HL-60/S4 treated with phorbol 12-myristate 13-acetate at 8.2 ng/mL for 4 days and 3 days (cell line): Measurements from ENCODE around the gene KLF2.

Experiments used
- in situ Hi-C: fragments of 300-500 bp; cut with MboI; formaldehyde crosslinking; loops from 2 replicates; pipeline ENCODE4 v1.15.0; 2022; ENCODE audit warnings: low sequenced_read_pairs

Gene KLF2

GRCh38 chr19:16363133-16363851, 38.7 kb downstream of the KLF2 start:
- in situ Hi-C loops: no loop called here

DNA sequence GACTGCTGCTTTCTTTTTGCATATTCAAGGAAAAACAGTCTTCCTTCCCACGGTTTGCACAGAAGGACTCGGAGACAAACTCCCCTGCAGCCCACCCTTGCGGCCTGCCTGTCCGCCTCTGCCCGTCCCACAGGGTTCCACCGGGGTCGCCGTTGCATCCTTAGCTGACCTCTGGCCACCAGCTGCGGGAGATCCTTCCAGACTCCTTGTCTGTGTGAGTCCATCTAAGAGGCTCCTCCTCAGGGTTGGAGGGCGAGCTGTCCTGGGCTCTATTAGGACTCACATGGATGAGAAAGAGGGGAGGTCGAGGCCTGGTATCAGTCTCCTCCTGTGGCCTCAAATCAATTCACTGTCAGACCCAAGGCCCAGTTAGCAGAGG, 39.2 kb downstream of the KLF2 start:
- in situ Hi-C loops: no loop called here

DNA sequence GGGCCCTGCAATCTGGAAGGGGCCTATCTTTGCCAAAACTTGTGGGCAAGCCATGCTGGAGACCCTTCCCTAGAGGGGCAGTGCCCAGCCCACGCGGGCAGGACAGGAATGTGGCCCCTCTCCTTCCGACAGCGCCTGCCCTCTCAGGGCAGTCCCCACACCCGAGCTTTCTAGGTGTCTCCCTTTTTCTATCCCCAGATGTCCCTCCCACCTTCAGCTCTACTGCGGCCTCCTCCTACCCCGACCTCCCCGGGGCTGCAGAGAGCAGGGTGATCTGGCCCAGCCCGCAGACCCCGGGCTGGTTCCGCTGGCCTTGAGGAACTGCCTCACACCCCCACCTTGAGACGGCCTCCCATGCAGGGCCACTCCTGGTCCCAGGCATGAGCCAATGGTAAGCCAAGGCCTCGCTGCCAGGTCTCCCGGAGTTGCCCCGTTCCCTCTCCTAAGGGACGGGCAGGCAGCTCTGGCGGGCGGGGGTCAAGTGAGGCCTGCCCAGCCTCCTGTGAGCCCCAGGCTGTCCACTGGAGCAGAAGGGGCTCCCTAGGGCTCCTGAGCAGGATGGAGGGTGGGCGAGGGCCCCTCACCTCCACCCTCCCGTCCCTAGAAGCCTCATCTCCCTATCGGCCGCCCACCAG, 39.7 kb downstream of the KLF2 start:
- in situ Hi-C loops: no loop called here

DNA sequence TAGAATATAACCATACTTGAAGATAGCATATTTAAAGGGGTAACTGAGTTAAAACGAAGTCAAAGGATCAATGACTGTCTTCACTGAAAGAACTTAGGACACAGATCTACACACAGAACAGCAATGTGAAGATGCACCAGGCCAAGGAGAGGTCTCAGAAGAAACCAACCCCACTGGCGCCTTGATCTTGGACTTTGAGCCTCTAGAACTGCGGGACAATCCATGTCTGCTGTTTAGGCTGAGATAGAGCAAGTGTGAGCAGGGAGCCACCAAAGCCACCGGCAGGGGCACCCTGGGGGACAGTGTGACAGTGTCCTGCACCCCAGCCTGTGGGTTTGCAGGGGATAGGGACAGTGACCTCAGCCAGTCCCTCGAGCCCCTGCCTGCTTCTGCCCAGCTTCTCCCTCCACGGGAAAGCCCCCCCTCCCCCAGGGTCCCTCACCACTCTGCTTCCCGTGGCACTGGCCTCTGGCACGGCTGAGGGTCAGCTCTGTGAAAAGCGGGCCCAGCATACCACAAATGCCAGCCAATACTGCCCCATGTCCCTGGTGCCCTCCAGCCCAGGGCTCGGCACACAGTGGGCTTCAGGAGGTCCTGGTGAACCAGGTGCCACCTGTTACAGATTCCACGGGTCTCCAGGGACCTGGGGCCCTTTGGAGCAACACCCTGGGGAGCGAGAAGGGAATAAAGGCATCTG, 40.8 kb downstream of the KLF2 start:
- in situ Hi-C loops: no loop called here

- in situ Hi-C loops: no loop called here
Observed at GRCh38 chr19:16366056-16366432, 41.4 kb downstream of the KLF2 start.

DNA sequence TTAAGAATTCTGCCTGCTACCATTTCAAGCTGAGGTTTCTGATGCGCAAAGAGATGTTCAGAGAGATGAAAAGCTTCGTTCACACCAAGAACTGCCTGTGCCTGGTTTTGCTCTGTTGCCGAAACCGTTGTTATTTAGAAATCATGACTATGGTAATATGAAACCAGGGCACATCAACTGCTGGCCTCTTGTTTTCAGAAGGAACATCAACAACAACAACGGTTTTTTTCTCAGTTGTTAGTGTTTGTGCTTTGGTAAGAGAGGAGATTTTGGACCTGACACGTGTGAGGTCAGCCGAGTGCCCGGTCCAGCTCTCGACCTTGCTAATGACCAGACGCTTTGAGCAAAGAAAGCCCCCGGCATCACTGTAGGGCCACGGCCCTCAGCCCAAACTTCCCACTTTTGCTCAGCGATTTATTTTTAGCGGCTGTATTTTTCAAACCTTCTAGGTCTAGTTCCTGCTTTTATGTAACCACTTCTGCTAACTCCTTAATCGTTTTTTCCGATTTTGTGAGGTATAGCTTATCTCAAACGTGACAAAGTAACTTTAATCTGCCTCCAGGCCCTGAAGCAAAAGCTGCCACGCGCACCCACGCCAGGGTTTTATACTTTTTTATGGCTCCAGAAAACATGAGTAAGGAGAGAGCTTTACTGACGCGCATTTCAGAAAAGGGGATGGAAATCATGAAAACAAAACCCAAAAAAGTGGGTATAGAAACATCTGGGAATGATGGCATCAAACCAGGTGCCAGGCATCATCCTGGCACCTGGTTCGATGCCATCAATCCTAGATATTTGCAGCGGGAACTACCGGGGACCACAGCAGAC, 42.0 kb downstream of the KLF2 start:
- in situ Hi-C loops: no loop called here

DNA sequence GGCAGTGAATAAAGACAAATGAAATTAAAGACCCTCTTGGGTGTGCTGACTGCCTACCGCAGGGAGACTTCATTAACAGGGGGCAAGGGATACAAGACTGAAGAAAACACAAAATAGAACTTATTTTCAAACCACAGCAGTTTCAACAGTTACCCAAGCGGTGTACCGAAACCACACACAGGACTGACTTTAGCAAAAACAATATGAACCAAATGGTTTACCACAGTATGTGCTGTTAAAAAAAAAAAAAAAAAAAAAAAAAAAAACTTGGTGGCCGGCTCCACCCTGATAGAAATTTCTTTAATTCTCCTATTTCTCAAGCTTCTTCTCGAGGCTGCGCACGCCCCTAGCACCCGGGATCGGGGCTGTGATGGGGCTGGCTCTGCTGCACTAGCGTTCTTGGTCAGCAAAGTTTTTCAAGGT, 42.6 kb downstream of the KLF2 start:
- in situ Hi-C loops: no loop called here

DNA sequence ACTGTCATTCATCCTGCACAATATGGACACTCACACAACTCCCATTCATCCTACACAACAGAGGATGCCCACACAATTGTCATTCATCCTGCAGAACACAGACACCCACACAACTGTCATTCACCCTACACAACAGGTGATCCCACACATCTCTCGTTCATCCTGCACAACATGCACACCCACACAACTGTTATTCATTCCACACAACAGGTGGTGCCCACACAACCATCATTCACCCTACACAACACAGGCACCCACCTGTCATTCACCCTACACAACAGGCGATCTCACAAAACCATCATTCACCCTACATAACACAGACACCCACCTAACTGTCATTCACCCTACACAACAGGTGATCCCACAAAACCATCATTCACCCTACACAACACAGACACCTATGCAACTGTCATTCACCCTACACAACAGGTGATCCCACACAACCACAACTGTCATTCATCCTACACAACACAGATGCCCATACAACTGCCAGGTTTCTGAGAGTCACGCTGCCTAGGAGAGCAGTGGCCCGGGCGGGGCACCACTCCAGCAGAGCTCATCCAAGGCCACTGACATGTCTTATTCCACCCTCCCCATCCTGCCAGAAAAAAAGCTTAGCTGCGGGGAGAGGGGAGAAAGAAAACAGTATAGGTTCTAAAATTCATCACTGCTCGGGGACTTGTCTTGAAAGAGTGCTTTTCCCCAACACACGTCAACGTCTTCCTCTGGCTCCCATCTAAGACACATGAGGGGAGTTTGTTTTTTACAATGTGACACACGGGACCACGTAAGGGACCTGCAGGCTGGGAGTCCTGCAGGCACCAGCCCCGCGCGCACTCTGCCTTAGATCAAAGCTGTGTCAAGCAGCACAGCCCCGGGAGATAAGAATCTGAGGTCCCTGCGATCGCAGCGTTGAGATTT, 44.0 kb downstream of the KLF2 start:
- in situ Hi-C loops: no loop called here

- in situ Hi-C loops: no loop called here
Observed at GRCh38 chr19:16369306-16369663, 44.7 kb downstream of the KLF2 start.

GRCh38 chr19:16369664-16370576, 45.3 kb downstream of the KLF2 start:
- in situ Hi-C loops: no loop called here

DNA sequence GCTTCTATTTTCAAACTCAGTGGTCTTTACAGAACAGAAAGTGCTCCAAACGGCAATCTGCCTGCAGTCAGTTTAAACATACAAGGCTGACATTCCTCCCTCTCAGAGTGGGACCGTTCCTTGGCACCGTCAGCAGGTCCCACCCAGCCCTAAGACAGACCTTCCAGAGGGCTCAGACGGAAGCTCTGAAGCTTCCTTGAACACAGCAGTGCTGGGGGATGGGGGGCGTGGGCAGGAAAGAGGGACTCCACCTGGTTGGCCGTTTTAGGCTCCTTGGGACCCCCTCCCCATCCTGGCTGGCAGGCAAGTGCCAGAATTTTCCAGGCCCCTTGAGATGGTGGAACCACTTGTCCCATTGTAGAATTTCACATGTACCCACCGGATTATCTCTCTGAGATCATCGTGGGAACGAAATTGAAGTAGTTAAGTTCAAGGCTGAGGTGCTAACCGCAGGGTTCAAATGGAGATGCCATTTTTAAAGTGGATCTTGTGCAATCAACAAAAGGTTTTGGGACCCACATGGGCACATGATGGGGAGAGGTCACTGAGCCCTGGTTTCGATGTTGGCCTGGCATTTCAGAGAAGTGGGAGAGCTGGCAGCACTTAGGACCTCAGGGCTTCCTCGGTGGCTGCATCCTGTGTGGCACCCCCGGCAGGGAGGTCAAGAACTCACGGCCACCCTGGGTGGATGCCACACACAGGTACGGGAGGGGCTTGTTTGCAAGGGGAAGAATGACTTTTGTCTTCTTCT, 46.2 kb downstream of the KLF2 start:
- in situ Hi-C loops: no loop called here

DNA sequence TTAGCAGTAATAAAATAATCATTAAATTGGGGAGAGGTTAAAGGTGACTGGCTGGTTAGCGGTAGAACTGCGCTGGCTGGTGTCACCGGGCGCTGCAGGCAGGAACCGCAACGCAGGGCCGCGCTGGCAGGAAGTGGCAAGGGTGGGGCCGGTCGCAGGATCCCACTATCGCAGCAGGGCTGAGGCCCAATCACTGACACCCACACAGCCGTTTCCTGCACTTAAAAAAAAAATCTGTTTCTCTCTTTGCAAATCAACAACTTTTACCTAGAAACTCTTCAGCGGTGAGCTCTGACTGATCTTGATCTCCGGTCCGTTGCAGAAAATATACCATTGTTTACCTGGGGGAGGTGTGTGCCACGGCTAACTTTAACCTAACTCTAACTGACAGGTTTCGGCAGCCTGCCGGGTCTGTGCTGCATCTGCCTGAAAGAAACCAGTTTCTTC, 46.9 kb downstream of the KLF2 start:
- in situ Hi-C loops: no loop called here

DNA sequence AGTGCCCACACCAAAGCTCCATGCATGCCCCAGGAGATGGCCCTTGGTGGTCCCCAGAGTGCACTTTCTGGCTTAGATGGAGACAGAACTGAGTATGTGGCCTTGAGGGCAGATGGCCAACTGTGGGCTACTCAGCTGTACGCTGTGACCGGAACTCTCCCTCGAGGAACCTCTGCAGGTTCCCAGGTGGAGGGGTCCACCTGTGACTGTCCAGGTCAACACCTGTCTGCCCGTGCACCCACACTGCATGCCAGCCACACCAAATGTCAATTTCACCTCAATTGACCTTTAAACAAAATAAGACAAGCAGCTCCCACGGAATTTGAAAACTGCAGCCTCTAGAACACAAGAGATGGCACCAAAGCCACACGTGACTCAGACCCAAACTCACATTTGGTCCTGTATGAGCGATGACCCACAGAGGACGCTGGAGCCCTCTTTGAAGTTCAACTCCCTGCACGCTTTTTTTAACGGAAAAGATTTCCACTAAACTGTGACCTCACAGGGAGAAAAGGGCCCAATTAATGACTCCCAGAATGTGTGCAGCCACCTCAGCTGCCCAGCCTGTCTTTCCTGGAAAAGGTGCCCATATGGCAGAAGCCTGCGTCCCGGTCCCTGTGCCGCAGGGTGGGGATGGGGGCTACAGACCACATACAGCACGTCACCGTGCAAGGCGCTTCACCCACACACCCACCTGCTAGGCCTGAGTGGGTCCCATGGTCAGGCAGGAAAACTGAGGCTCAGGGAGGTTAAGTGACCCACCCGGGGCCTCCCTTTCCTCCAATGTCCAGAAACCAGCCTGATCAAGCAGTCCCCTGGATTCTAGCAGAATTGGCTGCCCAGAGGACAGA, 47.7 kb downstream of the KLF2 start:
- in situ Hi-C loops: no loop called here

DNA sequence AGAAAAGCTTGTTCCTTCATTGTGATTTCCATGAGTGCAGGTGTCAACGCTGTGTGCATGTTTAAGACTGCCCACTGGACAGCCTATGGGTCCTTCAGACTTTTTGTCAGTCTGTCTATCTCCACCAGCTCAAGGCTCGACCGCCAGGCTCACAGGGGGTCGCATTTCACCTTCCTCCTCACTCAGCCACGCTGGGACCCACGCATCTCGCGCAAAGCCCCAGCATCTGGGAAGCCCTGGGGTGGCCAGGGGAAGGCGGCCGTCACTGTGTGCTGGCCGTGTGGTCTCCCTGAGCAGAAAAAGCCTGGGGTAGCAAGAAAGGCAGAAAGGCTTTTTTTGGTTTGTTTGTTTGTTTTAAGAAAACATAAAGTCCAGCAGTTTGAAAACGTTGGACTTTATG, 48.5 kb downstream of the KLF2 start:
- in situ Hi-C loops: no loop called here

GRCh38 chr19:16373532-16373931, 48.9 kb downstream of the KLF2 start:
- in situ Hi-C loops: no loop called here

DNA sequence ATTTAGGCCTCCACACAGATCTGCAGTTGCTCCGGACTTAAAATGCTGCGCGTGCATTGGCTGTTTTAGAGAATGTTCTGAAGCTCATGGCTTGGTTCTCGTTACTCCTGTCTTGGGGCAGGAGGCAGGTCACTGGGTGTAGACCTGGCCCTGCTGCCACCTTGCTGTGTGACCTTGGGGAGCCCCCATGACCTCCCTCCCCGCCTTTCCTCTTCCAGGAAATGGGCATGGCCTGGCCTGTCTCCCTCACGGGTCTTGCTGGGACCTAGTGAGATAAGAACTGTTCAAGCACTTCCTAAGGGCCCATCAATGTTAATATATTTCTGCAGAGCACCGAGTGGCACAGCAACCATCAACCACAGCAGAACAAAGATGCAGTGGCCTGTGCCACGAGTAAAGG, 49.4 kb downstream of the KLF2 start:
- in situ Hi-C loops: no loop called here

- in situ Hi-C loops: no loop called here
Observed at GRCh38 chr19:16374436-16374835, 49.8 kb downstream of the KLF2 start.
